GM06990 (cell line): ENCODE results near the gene MED27.

ENCODE experiments used
- DNase-seq: peaks from one replicate; pipeline ENCODE4 v3.0.0-alpha.2; 2011; ENCODE audit not compliant: insufficient read length; ENCODE audit errors: extremely low read depth
- H3K27me3 ChIP-seq: replicated peaks from 2 replicates; pipeline ENCODE4 v1.6.0; 2011; ENCODE audit warnings: low read length; ENCODE audit not compliant: control insufficient read depth, insufficient read depth
- H3K36me3 ChIP-seq: 2 replicates; pipeline ENCODE4 v1.5.1; 2011; ENCODE audit warnings: low read length; ENCODE audit not compliant: control insufficient read depth, insufficient read depth
- H3K4me3 ChIP-seq: replicated peaks from 2 replicates; pipeline ENCODE4 v1.5.1; 2011; ENCODE audit warnings: low read depth, mild to moderate bottlenecking, control low read depth, low read length
- CTCF ChIP-seq: IDR thresholded peaks from 2 replicates; pipeline ENCODE4 v1.5.1; 2011; ENCODE audit warnings: low read length, control low read depth, mild to moderate bottlenecking, inconsistent platforms; ENCODE audit not compliant: insufficient read depth, poor library complexity, severe bottlenecking

MED27 gene

GRCh38 chr9:131824155-131824594, 255.5 kb downstream of the MED27 start:
- no peak for DNase-seq
- TF ChIP-seq CTCF: no peak
- Histone ChIP-seq H3K36me3 (no peaks in the 10 kb centered on the region), H3K27me3 (peaks cover 2% of the 10 kb centered on the region), H3K4me3 (no peak overlapping the region)

- DNase-seq: no peak
- TF ChIP-seq CTCF: no peak
- H3K27me3 ChIP-seq: peaks cover 2% of the 10 kb centered on the region
- no peak overlapping the region for H3K4me3 ChIP-seq
- H3K36me3 ChIP-seq: no peaks in the 10 kb centered on the region
Observed at GRCh38 chr9:131823701-131824146, 255.9 kb downstream of the MED27 start.

GRCh38 chr9:131818089-131818488, 261.6 kb downstream of the MED27 start:
- no peak for TF ChIP-seq CTCF
- Histone ChIP-seq H3K27me3 (peaks cover 2% of the 10 kb centered on the region), H3K4me3 (no peak overlapping the region), H3K36me3 (no peaks in the 10 kb centered on the region)
- DNase-seq: no peak

- peaks cover 1% of the 10 kb centered on the region; the same call in 1 of the 2 replicates for H3K27me3 ChIP-seq
- no peak overlapping the region for H3K4me3 ChIP-seq
- DNase-seq: no peak
- no peaks in the 10 kb centered on the region for H3K36me3 ChIP-seq
- TF ChIP-seq CTCF: no peak
Observed at GRCh38 chr9:131817627-131818026, 262.0 kb downstream of the MED27 start.

GRCh38 chr9:131817073-131817472, 262.6 kb downstream of the MED27 start:
- H3K27me3 ChIP-seq: peaks cover 1% of the 10 kb centered on the region; the same call in 1 of the 2 replicates
- no peaks in the 10 kb centered on the region for H3K36me3 ChIP-seq
- DNase-seq: no peak
- H3K4me3 ChIP-seq: no peak overlapping the region
- no peak for TF ChIP-seq CTCF

GRCh38 chr9:131815970-131816873, 263.4 kb downstream of the MED27 start:
- Histone ChIP-seq H3K27me3 (peaks cover 1% of the 10 kb centered on the region; the same call in 1 of the 2 replicates), H3K36me3 (no peaks in the 10 kb centered on the region), H3K4me3 (no peak overlapping the region)
- TF ChIP-seq CTCF: no peak
- DNase-seq: no peak
